Ramos (cell line): ENCODE results near the gene KCNJ12.

ENCODE experiments used
- in situ Hi-C: fragments of 300-500 bp; cut with MboI; formaldehyde crosslinking; loops from one replicate; pipeline ENCODE4 v1.14.3; 2022; ENCODE audit warnings: low sequenced_read_pairs; ENCODE audit not compliant: unreplicated experiment

Gene KCNJ12

DNA sequence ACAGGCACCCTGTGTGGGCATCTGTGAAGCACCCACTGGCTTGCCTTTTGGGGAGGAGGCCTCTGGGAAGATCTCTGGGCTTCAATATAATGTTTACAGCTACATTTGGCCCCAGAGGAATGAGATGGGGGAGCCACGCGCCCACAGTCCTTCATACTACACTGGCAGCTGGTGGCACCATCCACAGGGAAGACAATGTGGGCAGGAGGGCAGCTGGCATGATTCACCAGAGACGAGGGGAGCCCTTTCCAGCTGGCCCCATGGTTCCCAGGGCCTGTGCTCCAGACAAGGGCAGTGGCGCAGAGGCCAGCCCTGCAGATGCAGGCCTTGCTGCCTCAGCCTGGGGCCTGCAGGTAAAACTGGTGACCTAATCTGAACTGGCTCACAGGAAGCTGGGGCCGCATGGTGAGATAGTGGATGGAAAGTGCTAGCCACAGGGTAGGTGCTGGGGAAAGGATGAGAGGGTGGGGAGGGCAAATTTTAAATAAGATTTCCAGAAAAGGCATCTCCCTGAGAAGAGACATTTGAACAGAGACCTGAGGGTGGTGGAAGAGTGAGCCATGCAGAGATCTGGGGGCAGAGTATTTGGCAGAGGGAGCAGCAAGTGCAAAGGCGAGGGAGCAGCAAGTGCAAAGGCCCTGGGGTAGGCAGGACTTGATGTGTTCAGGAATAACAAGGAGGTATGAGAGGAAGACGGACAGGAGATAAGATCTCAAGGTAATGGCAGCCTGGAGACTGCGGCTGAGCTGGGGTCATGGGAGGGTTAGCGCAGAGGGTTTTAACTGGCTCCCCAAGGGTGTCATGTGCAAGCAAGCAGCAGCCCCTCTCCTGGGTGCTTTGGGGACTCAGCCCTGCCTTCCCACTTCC is 12.1 kb upstream of the KCNJ12 start:
- in situ Hi-C loops = no loop called here

DNA sequence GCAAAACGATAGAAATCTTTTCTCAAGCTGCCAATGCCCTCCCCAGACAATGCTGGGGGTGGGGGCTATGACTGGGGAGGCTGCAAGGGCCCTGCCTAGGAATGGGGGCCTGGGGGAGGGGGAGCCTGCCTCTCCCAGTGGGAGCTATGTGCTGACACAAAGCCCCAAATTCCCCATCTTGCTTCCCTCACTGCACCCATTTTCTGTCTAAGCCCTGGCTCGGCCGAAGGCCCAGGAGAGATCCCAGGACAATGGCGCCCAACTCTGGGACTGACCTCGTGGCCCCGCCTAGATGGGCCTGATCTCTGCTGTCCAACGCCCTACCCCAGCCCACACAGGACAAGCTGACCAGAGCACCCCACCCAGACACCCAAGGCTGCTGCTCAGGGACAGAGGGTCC is 11.1 kb upstream of the KCNJ12 start:
- in situ Hi-C loops = no loop called here

DNA sequence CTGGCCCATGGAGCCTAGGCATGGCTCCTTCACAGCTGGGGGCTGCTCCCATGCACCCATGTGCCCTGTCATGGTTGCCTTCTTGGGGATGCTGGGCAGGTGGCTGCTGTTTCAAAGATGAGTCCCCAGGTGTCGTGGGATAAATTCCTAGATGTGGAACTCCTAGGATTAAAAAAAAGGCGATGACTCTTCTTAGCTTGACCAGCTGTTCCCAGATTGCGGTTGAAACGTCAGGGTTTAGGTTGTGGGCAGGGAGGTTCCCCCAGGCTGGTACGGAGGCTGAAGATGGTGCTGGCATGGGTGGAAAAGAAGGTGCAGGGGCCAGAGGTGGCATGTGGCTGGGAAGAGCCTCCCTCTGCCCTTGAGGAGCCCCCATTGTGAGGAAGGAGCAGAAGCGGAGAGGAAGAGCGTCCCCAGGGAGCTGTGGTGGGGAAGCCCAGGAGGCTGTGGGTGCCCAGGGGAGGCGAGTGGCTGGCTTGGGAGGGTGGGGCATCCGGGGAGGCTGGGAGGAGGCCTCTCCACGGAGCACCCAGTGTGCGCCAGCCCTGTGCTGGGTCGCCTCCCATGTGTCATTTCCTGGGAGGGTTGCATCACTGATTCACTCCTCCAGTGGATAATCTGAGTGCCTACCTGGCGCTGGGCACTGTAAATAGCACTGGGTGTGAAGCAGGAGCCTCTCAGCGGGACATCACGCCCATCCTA is 7.5 kb upstream of the KCNJ12 start:
- in situ Hi-C loops = no loop called here

DNA sequence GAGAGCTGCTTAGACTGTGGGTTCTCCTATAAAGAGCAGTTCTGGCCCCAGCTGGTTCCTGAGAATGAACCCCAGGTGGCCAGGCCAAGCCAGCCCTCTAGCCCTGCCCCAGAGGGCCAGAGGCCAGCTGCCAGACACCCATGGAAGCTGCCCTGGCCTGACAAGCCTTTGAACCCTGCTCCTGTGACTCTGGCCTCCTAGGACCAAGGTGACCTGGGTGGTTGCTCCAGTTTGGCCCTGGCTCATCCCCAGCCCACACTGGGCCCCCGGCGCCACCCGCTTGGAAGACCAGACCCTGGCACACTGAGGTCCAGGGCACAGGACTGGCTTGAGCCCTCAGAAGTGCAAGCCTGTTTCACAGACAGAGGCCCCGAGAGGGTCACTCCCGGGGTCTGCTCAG is 6.8 kb upstream of the KCNJ12 start:
- in situ Hi-C loops = no loop called here

DNA sequence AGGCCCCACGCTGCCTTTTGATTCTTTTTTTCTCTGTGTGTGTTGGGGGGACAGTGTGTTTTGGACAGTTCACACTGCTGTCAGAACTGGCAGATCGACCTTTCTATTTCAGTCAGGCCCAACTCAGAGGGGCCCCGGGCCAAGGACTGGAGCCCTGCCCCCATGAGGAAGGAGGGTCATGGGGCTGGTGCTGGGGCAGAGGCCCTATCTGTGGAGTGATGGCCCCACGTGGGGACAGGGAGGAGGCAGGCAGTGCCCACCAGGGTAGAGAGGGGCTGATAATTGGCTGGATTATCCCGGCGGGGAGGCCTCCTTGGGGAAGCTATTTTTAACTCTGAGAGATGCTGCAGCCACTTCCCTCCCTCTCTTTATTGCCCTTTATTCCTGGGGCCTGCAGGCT is 5.7 kb upstream of the KCNJ12 start:
- in situ Hi-C loops = no loop called here

GRCh38 chr17:21371511-21372081 is 4.6 kb upstream of the KCNJ12 start:
- in situ Hi-C loops = no loop called here

DNA sequence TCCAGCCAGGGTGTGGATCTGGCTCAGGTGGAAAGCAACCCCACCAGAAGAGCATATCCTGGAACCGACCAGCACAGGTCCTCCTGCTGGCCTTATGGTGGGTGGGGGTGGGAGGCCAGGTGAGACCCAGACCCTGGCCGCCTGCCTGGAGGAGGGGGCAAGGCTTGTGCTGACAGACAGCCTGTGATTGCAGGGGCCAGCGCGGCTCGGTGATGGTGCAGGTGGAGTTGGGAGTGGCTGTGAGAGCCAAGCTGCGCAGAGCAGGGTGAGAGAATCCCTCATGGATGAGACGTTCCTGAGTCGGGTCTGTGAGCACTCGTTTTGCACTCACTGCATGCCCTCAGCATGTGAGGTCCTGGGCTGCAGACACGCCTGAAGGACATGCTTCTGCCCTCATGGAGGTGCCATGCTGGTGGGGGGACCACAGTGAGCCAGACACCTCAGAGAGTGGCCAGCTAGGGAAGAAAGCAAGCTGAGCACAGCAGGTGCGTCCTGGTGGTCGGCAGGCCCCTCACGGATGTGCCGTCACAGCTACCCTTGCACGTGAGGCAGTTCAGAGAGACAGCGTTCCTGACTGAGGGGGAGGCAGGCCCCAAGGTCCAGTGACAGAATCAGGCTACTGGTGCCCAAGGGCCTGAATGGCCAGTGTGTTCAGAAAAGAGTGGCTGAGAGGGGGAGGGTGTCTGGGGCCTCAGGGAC is 3.8 kb upstream of the KCNJ12 start:
- in situ Hi-C loops = no loop called here

GRCh38 chr17:21373036-21373435 is 3.1 kb upstream of the KCNJ12 start:
- in situ Hi-C loops = no loop called here

DNA sequence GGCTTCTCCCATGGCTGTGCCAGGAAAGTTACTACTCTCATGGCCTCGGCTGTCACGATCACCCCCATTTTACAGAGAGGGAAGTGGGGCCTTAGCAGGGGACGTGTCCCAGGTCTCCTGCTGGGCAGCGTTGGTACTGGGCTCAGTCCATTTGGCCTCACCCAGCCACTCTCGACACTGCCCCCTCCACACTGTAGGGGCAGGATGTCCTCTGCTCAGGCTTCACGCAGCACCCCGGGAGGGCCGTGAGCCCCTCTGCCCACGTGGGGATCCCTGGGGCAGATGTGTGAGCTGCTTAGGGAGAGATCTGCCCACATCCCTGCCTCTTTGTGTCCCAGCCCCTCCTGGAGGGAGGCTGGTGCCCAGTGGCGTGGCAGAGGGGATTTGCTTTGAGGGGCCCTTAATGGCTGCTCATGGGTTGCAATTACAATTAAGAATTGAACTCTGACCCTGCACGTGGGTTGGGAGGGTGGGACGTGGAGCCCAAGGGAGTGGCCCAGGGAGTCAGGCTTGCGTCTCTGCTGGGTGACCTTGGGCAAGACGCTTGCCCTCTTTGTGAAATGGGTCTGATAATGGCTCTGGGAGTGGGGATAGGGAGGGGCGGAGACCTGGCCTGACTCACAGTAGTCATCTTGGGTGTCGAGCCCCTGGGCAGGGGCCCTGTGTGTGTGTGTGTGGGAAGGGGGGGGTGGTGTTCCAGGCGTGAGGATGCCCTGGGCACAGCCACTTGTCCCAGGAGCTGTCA is 2.3 kb upstream of the KCNJ12 start:
- in situ Hi-C loops = no loop called here

GRCh38 chr17:21374441-21375161 is 1.6 kb upstream of the KCNJ12 start:
- in situ Hi-C loops = loop anchor here (25.0 kb wide), 1 partner anchor 113 kb away; no protein-coding TSS in a partner anchor

DNA sequence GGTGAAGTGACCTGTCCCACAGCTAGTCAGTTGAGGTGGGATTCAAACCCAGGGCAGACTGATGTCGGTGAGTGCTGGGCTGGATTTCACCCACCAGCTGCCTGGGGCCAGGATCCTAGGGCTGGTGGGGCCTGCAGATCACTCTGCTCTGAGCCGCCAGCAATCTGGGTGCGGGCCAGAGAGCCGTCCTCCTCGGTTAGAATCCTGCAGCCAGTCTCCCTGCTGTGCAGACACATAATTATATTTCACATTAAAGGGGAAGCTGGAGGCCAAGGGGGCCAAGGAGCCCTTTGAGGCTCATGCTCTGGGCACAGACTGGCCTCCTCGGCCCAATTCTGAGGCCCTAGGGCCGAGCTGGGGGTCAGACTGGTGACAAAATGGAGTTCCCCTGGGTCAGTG is 996 bp upstream of the KCNJ12 start:
- in situ Hi-C loops = loop anchor here (25.0 kb wide), 1 partner anchor 112 kb away; no protein-coding TSS in a partner anchor

DNA sequence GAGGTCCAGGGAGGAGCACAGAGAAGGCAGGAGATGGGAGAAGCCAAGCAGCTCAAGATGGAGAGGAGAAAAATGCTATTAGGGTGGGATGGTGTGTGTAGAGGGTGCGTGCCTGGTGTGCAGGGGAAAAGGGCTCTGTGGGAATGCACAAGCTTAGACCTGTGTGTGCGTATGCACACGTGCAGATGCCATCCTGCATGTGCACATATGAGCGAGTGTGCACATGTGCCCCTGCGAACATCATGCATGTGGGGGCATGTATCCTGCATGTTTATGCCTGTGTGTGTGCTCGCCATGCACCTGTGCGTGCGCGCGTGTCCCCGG is 438 bp upstream of the KCNJ12 start:
- in situ Hi-C loops = loop anchor here (25.0 kb wide), 1 partner anchor 112 kb away; no protein-coding TSS in a partner anchor

- in situ Hi-C loops = loop anchor here (25.0 kb wide), 1 partner anchor 110 kb away; no protein-coding TSS in a partner anchor
Measured at GRCh38 chr17:21376759-21377690, 868 bp downstream of the KCNJ12 start.

- in situ Hi-C loops = loop anchor here (25.0 kb wide), 1 partner anchor 109 kb away; no protein-coding TSS in a partner anchor
Measured at GRCh38 chr17:21377705-21378396, 1.7 kb downstream of the KCNJ12 start.

DNA sequence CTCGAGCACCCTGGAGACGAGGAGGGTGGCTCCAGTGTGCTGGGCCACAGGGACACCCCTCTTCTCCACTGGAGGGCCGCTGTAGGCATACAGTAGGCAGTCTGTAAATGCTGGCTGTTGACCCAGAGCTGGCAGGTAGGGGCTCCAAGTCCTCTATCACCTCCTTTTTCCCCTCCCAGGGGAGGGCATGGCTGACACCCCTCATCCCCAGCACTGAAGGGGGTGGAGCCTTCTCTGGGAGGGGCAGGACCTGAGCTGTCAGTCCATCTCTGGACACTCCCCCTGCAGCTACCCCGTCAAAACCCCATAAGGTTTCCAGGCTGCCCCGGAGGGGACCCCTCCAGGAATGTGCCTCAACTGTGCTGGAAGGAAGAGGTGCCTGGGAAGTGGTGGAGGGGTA is 2.4 kb downstream of the KCNJ12 start:
- in situ Hi-C loops = loop anchor here (25.0 kb wide), 1 partner anchor 109 kb away; no protein-coding TSS in a partner anchor

DNA sequence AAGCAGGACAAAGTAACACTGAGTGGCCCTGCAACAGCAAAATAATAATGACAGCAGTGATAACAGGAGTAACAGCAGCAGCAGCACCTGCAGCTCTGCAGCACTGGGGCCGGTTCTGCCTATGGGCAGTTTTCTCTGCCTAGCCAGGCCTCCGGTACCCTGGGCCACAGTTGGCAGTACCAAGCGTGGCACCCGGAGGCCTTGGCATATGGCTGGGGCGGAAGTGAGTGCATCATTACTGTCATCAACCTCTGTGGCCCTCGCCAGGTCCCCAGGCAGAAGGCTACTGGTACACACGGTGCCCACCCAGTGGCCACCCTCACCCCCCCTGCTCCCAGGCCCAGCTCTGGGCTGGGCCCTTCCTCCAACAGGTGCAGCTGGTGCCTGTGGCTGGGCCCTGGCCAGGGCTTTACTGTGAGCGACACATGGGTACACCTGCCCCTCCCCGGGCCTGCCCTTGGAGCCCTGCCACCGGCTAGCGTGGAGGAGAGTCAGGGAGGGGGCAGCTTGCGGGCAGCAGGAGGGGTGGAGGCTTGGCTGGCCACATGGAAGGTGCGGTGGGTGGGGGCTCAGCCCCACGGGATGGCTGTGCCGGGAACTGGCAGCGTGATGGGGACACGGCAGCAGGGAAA is 3.0 kb downstream of the KCNJ12 start:
- in situ Hi-C loops = loop anchor here (25.0 kb wide), 1 partner anchor 108 kb away; no protein-coding TSS in a partner anchor

DNA sequence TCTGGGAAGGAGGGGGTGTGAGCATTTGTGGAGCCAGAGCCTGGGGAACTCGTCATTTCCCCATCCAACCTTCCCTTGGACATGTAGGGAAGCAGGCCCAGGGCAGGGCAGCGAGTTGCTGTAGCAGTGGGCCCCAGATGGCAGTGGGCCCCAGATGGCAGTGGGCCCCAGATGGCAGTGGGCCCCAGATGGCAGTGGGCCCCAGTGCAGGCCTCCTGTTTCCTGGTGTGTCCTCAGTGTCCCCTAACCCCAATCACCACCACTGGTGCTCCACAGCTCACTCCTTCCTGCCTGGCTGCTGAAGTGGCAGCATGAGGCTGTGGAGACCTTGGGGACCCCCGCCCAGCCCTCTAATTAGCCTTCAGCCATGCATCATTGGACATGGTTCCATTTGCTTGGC is 4.5 kb downstream of the KCNJ12 start:
- in situ Hi-C loops = loop anchor here (25.0 kb wide), 1 partner anchor 107 kb away; no protein-coding TSS in a partner anchor
